ENCODE results near the gene TTLL5. TPM values are rescaled to one million over a fixed set of nuclear protein-coding genes. Genes with fewer than 3 reads are reported as not detected.

Gene TTLL5
- total and polyA plus RNA-seq, 3 experiments from 2014 or later, result 12.5 to 35.1 (median 33.7) TPM

DNA sequence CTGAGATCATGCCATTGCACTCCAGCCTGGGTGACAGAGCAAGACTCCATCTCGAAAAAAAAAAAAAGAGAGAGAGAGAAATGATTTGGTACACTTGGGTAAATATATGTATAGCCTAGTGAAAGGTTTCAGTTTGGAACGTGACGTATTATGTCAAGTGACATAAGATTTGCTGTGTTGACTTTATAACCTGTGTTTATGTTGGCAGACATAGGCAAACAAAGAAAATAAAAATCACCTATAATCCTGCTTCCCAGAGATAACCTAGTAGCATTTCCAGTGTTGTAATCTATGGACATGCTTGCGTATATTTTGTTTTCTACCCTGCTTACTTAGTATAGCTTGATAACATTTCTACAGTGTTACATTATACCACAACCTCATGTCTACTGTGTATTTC, 17.1 kb upstream of the TTLL5 start:
- H3K27me3 ChIP-seq (ENCODE audit: insufficient read depth, low read length, poor library complexity, severe bottlenecking), result no peaks in the 10 kb centered on the region
- peak overlapping the region in 1 of 8 donors; percentile 46 for H3K27ac Mint-ChIP-seq
- no peak for DNase-seq
- H3K4me3 ChIP-seq (ENCODE audit: low read length), result no peak overlapping the region
- H3K27me3 Mint-ChIP-seq, result no peaks in the 10 kb centered on the region
- CTCF ChIA-PET, result no interaction called here
- peaks cover 5 to 46% (median 8%) of the 10 kb centered on the region in 3 donors for H3K36me3 Mint-ChIP-seq
- no peaks in the 10 kb centered on the region for H3K4me1 ChIP-seq (ENCODE audit: insufficient read depth, low read length)
- H3K4me1 Mint-ChIP-seq, result no peaks in the 10 kb centered on the region
- no peaks in the 10 kb centered on the region for H3K9me3 ChIP-seq (ENCODE audit: low read length)
- H3K36me3 ChIP-seq (ENCODE audit: insufficient read depth, low read length), result no peaks in the 10 kb centered on the region
- H3K9me3 Mint-ChIP-seq, result no peaks in the 10 kb centered on the region
- POLR2A ChIA-PET, result no interaction called here
- no peak overlapping the region for H3K4me3 Mint-ChIP-seq
- no peak overlapping the region for H3K27ac ChIP-seq (ENCODE audit: low read depth, low read length)

- no peak overlapping the region for H3K27ac Mint-ChIP-seq
- no peak overlapping the region for H3K4me3 ChIP-seq (ENCODE audit: low read length)
- H3K36me3 Mint-ChIP-seq, result peaks cover 13 to 57% (median 19%) of the 10 kb centered on the region in 3 donors
- CTCF ChIA-PET, result no interaction called here
- DNase-seq, result no peak
- H3K4me3 Mint-ChIP-seq, result no peak overlapping the region
- no peaks in the 10 kb centered on the region for H3K27me3 Mint-ChIP-seq
- H3K9me3 ChIP-seq (ENCODE audit: low read length), result no peaks in the 10 kb centered on the region
- H3K4me1 ChIP-seq (ENCODE audit: insufficient read depth, low read length), result no peaks in the 10 kb centered on the region
- peaks cover 9% of the 10 kb centered on the region for H3K36me3 ChIP-seq (ENCODE audit: insufficient read depth, low read length)
- POLR2A ChIA-PET, result no interaction called here
- no peaks in the 10 kb centered on the region for H3K4me1 Mint-ChIP-seq
- H3K27ac ChIP-seq (ENCODE audit: low read depth, low read length), result no peak overlapping the region
- no peaks in the 10 kb centered on the region for H3K9me3 Mint-ChIP-seq
- no peaks in the 10 kb centered on the region for H3K27me3 ChIP-seq (ENCODE audit: insufficient read depth, low read length, poor library complexity, severe bottlenecking)
Measured at GRCh38 chr14:75645056-75645455, 16.0 kb upstream of the TTLL5 start.

GRCh38 chr14:75646762-75647161, 14.3 kb upstream of the TTLL5 start:
- Mint-ChIP-seq H3K27me3 (no peaks in the 10 kb centered on the region), H3K4me1 (no peaks in the 10 kb centered on the region), H3K9me3 (no peaks in the 10 kb centered on the region), H3K36me3 (peaks cover 23 to 65% (median 32%) of the 10 kb centered on the region in 3 donors), H3K27ac (no peak overlapping the region), H3K4me3 (no peak overlapping the region)
- H3K9me3 ChIP-seq (ENCODE audit: low read length), result no peaks in the 10 kb centered on the region
- ChIA-PET CTCF (interaction anchor here (1.3 kb wide), 1 partner anchor 10 kb away, joined by 4 read pairs; no protein-coding TSS in a partner anchor), POLR2A (interaction anchor here (0.5 kb wide), 1 partner anchor 10 kb away, joined by 4 read pairs; no protein-coding TSS in a partner anchor)
- H3K27me3 ChIP-seq (ENCODE audit: insufficient read depth, low read length, poor library complexity, severe bottlenecking), result no peaks in the 10 kb centered on the region
- H3K4me3 ChIP-seq (ENCODE audit: low read length), result no peak overlapping the region
- no peaks in the 10 kb centered on the region for H3K4me1 ChIP-seq (ENCODE audit: insufficient read depth, low read length)
- H3K27ac ChIP-seq (ENCODE audit: low read depth, low read length), result no peak overlapping the region
- H3K36me3 ChIP-seq (ENCODE audit: insufficient read depth, low read length), result peaks cover 21% of the 10 kb centered on the region
- DNase-seq, result no peak

DNA sequence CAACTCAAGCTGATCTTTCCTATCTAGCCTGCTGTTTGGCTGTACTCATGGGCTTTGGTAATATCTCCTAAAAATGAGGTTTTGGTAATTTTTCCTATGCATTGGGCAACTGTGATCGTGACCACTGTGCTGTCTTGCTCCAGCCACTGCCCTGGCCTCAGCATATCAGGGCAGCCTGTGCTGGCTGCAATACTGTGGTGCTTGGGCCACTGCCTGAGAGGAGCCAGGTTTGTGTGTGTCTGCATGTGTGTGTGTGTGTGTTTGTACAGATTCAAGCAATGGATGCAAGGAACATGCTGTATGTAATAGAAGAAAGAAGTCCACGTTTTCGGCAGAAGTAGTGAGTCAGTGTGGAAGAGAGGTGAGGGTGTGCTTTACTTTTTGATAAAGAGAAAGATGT, 13.4 kb upstream of the TTLL5 start:
- Histone ChIP-seq H3K27me3 (ENCODE audit: insufficient read depth, low read length, poor library complexity, severe bottlenecking) (no peaks in the 10 kb centered on the region), H3K9me3 (ENCODE audit: low read length) (no peaks in the 10 kb centered on the region), H3K4me3 (ENCODE audit: low read length) (no peak overlapping the region), H3K4me1 (ENCODE audit: insufficient read depth, low read length) (no peaks in the 10 kb centered on the region), H3K27ac (ENCODE audit: low read depth, low read length) (no peak overlapping the region), H3K36me3 (ENCODE audit: insufficient read depth, low read length) (peaks cover 25% of the 10 kb centered on the region)
- H3K27me3 Mint-ChIP-seq, result no peaks in the 10 kb centered on the region
- POLR2A ChIA-PET, result interaction anchor here (0.6 kb wide), 1 partner anchor 9 kb away, joined by 9 read pairs; no protein-coding TSS in a partner anchor
- H3K9me3 Mint-ChIP-seq, result no peaks in the 10 kb centered on the region
- CTCF ChIA-PET, result no interaction called here
- no peak overlapping the region for H3K27ac Mint-ChIP-seq
- DNase-seq, result no peak
- no peaks in the 10 kb centered on the region for H3K4me1 Mint-ChIP-seq
- peaks cover 23 to 73% (median 32%) of the 10 kb centered on the region in 3 donors for H3K36me3 Mint-ChIP-seq
- no peak overlapping the region for H3K4me3 Mint-ChIP-seq

DNA sequence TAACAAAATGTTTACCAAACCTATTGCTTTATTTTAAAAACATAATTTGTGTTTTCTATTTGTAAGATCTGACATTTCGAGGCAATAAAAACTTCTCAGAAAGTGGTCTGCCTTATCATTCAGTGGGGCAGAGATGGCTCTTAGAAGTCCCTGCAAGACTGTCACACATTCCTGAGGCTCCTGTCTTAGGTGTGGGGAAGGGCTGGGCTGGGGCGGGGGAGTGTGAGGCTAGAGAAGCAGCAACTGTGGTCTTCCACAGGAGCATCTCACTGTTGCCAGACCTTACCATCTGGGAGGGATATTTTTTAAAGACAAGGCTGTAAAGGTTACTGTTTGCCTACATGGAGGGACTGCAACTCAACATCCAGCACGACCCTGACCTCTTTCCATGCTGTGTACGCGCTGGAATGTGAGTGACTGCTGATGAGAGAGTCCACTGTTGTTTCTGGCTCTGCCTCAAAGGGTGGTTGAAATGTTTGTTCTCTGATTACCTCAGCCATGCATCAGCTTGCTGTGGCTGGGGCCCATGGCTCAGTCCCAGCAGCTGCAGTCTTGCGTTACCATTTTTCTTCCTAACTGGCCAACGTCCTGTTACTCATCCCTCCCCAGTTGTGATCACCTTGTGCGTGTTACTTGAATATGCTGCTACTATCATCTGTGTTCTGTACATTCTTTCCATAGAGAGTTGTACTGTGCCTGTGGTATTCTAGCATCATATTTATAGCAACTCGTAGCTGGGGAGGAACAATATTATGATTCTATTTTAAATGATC, 12.8 kb upstream of the TTLL5 start:
- H3K4me3 ChIP-seq (ENCODE audit: low read length), result no peak overlapping the region
- H3K36me3 ChIP-seq (ENCODE audit: insufficient read depth, low read length), result peaks cover 25% of the 10 kb centered on the region
- ChIA-PET CTCF (interaction anchor here (2.5 kb wide), 1 partner anchor 71 kb away, joined by 7 read pairs; no protein-coding TSS in a partner anchor), POLR2A (interaction anchor here (0.6 kb wide), 1 partner anchor 8 kb away, joined by 9 read pairs; no protein-coding TSS in a partner anchor)
- Mint-ChIP-seq H3K9me3 (no peaks in the 10 kb centered on the region), H3K27me3 (no peaks in the 10 kb centered on the region), H3K36me3 (peaks cover 23 to 76% (median 33%) of the 10 kb centered on the region in 3 donors), H3K4me3 (no peak overlapping the region), H3K4me1 (no peaks in the 10 kb centered on the region), H3K27ac (no peak overlapping the region)
- H3K27me3 ChIP-seq (ENCODE audit: insufficient read depth, low read length, poor library complexity, severe bottlenecking), result no peaks in the 10 kb centered on the region
- no peaks in the 10 kb centered on the region for H3K9me3 ChIP-seq (ENCODE audit: low read length)
- no peak overlapping the region for H3K27ac ChIP-seq (ENCODE audit: low read depth, low read length)
- H3K4me1 ChIP-seq (ENCODE audit: insufficient read depth, low read length), result no peaks in the 10 kb centered on the region
- no peak for DNase-seq

DNA sequence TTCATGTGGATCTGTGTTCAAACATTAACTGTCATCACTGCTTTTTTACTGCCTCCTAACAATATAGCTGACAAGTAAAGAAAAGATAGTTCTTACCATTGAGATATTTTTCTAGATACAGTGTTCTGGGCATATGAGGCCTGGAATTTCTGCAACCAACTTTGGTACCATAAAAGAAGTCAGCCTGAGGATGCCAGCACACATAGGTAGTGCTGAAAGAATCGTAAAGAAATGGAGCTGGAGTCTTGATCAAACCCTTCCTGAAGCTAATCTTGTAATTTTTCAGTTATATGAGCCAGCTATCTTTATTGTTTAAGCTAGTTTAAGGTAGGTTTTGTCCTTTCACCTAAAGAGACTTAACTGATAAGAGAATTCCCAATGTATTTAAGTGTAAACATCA, 11.7 kb upstream of the TTLL5 start:
- H3K9me3 Mint-ChIP-seq, result no peaks in the 10 kb centered on the region
- H3K36me3 Mint-ChIP-seq, result peaks cover 23 to 79% (median 35%) of the 10 kb centered on the region in 3 donors
- CTCF ChIA-PET, result interaction anchor here (2.5 kb wide), 1 partner anchor 72 kb away, joined by 7 read pairs; no protein-coding TSS in a partner anchor
- H3K27me3 Mint-ChIP-seq, result no peaks in the 10 kb centered on the region
- Histone ChIP-seq H3K27ac (ENCODE audit: low read depth, low read length) (no peak overlapping the region), H3K36me3 (ENCODE audit: insufficient read depth, low read length) (peaks cover 25% of the 10 kb centered on the region), H3K4me3 (ENCODE audit: low read length) (no peak overlapping the region), H3K9me3 (ENCODE audit: low read length) (no peaks in the 10 kb centered on the region), H3K27me3 (ENCODE audit: insufficient read depth, low read length, poor library complexity, severe bottlenecking) (no peaks in the 10 kb centered on the region), H3K4me1 (ENCODE audit: insufficient read depth, low read length) (no peaks in the 10 kb centered on the region)
- POLR2A ChIA-PET, result no interaction called here
- no peak overlapping the region for H3K4me3 Mint-ChIP-seq
- no peak for DNase-seq
- peaks cover 3 to 5% (median 5%) of the 10 kb centered on the region in 3 donors for H3K4me1 Mint-ChIP-seq
- H3K27ac Mint-ChIP-seq, result no peak overlapping the region

- ChIA-PET POLR2A (no interaction called here), CTCF (interaction anchor here (2.5 kb wide), 1 partner anchor 72 kb away, joined by 7 read pairs; no protein-coding TSS in a partner anchor)
- Mint-ChIP-seq H3K9me3 (no peaks in the 10 kb centered on the region), H3K27ac (peak overlapping the region in 1 of 8 donors; percentile 8), H3K4me1 (peaks cover 3 to 5% (median 5%) of the 10 kb centered on the region in 3 donors), H3K36me3 (peaks cover 23 to 81% (median 35%) of the 10 kb centered on the region in 3 donors), H3K4me3 (no peak overlapping the region), H3K27me3 (no peaks in the 10 kb centered on the region)
- Histone ChIP-seq H3K36me3 (ENCODE audit: insufficient read depth, low read length) (peaks cover 25% of the 10 kb centered on the region), H3K4me3 (ENCODE audit: low read length) (no peak overlapping the region), H3K27me3 (ENCODE audit: insufficient read depth, low read length, poor library complexity, severe bottlenecking) (no peaks in the 10 kb centered on the region), H3K4me1 (ENCODE audit: insufficient read depth, low read length) (no peaks in the 10 kb centered on the region), H3K9me3 (ENCODE audit: low read length) (no peaks in the 10 kb centered on the region), H3K27ac (ENCODE audit: low read depth, low read length) (no peak overlapping the region)
- no peak for DNase-seq
Measured at GRCh38 chr14:75649773-75650172, 11.3 kb upstream of the TTLL5 start.

DNA sequence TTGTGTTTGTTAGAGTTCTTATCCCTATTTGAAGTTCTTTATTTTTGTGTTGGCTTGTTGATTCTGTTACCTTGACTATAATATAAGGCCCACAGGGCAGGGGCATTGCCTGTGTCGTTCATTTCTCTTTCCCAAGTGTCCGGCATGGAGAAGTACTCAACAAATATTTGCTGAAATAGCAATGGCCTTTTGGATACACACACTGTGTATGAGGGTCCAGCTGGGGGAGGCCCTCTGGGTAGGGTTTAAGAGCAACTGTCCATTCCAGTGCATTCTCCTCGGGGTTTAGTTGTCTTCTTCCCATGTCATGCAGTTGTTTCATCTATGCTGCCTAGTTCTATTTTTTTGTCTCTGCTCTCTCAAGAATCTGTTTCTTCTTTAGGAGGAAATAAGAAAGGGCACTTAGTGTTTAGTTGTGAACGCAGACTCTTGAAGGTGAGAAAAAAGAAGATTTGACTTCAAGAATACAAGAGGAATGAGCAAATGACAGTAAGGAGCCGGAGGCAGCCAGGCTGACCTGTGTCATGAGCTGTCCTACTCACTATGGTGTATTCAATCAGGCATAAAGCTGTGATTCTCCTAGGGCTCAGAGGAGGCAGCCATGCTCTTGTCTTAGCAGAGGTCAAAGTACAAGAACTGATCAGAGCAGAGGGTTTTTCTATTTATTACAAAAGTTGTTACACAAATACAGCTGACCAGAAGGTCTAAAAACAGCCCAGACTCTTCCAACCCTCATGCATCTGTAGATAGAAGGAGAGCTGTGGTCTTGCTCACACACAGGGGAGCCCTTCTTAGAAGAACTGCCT, 10.6 kb upstream of the TTLL5 start:
- H3K4me3 Mint-ChIP-seq, result no peak overlapping the region
- ChIA-PET CTCF (interaction anchor here (2.5 to 12.0 kb wide), 2 partner anchors 73 to 74 kb away, joined by 7 to 178 read pairs; partner anchors contain the start of gene FLVCR2), POLR2A (no interaction called here)
- H3K4me1 Mint-ChIP-seq, result peaks cover 3 to 5% (median 5%) of the 10 kb centered on the region in 3 donors
- no peaks in the 10 kb centered on the region for H3K27me3 Mint-ChIP-seq
- no peak for DNase-seq
- H3K36me3 Mint-ChIP-seq, result peaks cover 23 to 86% (median 35%) of the 10 kb centered on the region in 3 donors
- Histone ChIP-seq H3K27me3 (ENCODE audit: insufficient read depth, low read length, poor library complexity, severe bottlenecking) (no peaks in the 10 kb centered on the region), H3K4me3 (ENCODE audit: low read length) (no peak overlapping the region), H3K9me3 (ENCODE audit: low read length) (no peaks in the 10 kb centered on the region), H3K36me3 (ENCODE audit: insufficient read depth, low read length) (peaks cover 25% of the 10 kb centered on the region), H3K27ac (ENCODE audit: low read depth, low read length) (no peak overlapping the region), H3K4me1 (ENCODE audit: insufficient read depth, low read length) (no peaks in the 10 kb centered on the region)
- H3K9me3 Mint-ChIP-seq, result no peaks in the 10 kb centered on the region
- peak overlapping the region in 2 of 8 donors; percentile 11 to 75 for H3K27ac Mint-ChIP-seq
